ENCODE results near the gene GSTM2. TPM values are rescaled to one million over a fixed set of nuclear protein-coding genes. Genes with fewer than 3 reads are reported as not detected.

The GSTM2 gene
- total RNA-seq, 4 donors from 2014 or later: 32.1 to 154 (median 72.1) TPM

GRCh38 chr1:109649491-109649914, 18.4 kb upstream of the GSTM2 start:
- peak overlapping the region; percentile 21 to 23 for H3K4me3 ChIP-seq
- H3K27ac ChIP-seq: peak overlapping the region; percentile 58 to 81
- intact Hi-C loops (cut with DNase I; ENCODE audit: low total_unique reads): no loop called here
- H3K9me3 ChIP-seq: no peaks in the 10 kb centered on the region
- no peaks in the 10 kb centered on the region for H3K27me3 ChIP-seq
- H3K36me3 ChIP-seq: no peaks in the 10 kb centered on the region
- TF ChIP-seq, protein P1, sequence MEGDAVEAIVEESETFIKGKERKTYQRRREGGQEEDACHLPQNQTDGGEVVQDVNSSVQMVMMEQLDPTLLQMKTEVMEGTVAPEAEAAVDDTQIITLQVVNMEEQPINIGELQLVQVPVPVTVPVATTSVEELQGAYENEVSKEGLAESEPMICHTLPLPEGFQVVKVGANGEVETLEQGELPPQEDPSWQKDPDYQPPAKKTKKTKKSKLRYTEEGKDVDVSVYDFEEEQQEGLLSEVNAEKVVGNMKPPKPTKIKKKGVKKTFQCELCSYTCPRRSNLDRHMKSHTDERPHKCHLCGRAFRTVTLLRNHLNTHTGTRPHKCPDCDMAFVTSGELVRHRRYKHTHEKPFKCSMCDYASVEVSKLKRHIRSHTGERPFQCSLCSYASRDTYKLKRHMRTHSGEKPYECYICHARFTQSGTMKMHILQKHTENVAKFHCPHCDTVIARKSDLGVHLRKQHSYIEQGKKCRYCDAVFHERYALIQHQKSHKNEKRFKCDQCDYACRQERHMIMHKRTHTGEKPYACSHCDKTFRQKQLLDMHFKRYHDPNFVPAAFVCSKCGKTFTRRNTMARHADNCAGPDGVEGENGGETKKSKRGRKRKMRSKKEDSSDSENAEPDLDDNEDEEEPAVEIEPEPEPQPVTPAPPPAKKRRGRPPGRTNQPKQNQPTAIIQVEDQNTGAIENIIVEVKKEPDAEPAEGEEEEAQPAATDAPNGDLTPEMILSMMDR (IDR thresholded peaks at IDR 0.05): peak; percentile 53 to 69 (median 54)
- no peak for TF ChIP-seq POLR2A (IDR thresholded peaks at IDR 0.05)
- no peak for DNase-seq
- no peaks in the 10 kb centered on the region for H3K4me1 ChIP-seq

DNA sequence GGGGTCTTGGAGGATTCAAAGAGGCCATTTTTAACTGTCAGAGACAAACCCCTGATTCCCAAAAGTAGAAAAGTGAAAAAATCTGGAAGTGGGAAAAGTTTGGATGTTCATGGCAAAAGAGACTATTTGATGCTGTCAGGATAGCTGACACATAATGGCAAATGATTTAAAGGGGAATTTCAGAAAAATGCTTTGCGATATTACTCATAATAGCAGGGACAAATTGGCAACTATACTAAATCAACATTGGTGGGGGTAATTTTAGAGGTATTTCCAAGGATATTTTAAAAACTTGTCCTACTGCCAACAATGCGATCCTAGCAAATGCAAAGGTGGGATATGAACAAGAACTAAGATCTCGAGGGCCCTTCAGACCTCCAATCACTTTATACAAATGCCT, 17.2 kb upstream of the GSTM2 start:
- no peaks in the 10 kb centered on the region for H3K9me3 ChIP-seq
- no peak overlapping the region for H3K27ac ChIP-seq
- no peak for TF ChIP-seq POLR2A (IDR thresholded peaks at IDR 0.05)
- TF ChIP-seq, protein P1 (IDR thresholded peaks at IDR 0.05): no peak
- DNase-seq: no peak
- H3K36me3 ChIP-seq: no peaks in the 10 kb centered on the region
- no peaks in the 10 kb centered on the region for H3K4me1 ChIP-seq
- no peak overlapping the region for H3K4me3 ChIP-seq
- H3K27me3 ChIP-seq: no peaks in the 10 kb centered on the region
- intact Hi-C loops (cut with DNase I; ENCODE audit: low total_unique reads): loop anchor here (10.0 kb wide), 1 partner anchor 334 kb away; the partner anchor contains the start of gene AHCYL1

DNA sequence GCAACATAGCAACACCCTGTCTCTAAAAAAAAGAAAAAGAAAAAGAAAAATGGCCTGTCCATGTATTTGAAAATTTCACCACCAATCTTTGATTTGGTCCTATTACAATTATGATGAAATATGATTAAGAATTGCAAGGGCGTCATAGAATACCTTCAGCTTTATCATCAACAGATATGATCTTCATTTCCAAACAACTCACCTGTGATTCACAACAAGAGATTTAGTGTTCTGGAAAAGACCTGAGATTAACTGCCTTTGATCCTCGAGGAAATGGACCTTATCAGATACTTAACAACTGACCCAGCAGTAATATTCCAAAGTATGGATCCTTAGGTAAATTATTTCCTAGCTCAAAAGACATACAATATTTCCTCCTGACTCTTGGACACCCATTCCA, 15.5 kb upstream of the GSTM2 start:
- TF ChIP-seq, protein P1 (IDR thresholded peaks at IDR 0.05): no peak
- no peak for TF ChIP-seq POLR2A (IDR thresholded peaks at IDR 0.05)
- H3K27ac ChIP-seq: no peak overlapping the region
- no peaks in the 10 kb centered on the region for H3K27me3 ChIP-seq
- no peaks in the 10 kb centered on the region for H3K9me3 ChIP-seq
- no peak for DNase-seq
- intact Hi-C loops (cut with DNase I; ENCODE audit: low total_unique reads): loop anchor here (10.0 kb wide), 1 partner anchor 332 kb away; the partner anchor contains the start of gene AHCYL1
- H3K36me3 ChIP-seq: no peaks in the 10 kb centered on the region
- no peaks in the 10 kb centered on the region for H3K4me1 ChIP-seq
- no peak overlapping the region for H3K4me3 ChIP-seq

DNA sequence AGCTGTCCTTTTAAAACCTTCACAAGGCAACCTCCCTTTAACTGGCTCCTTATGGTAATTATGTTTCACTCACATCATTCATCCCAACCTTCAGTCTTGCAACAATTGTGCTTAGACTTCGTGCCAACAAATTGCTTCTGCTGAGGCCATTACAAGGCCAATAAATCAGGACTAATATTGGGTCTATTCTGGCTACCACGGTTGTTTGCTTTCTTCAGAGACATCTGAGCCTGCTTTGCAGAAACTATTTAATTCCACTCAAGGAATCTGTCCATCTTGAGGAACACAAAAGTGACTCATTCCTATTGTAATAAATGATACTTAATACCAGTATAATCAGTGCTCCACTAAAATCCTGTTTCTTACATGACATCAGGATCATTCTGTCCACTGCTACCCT, 14.6 kb upstream of the GSTM2 start:
- no peak for TF ChIP-seq POLR2A (IDR thresholded peaks at IDR 0.05)
- TF ChIP-seq, protein P1 (IDR thresholded peaks at IDR 0.05): no peak
- intact Hi-C loops (cut with DNase I; ENCODE audit: low total_unique reads): loop anchor here (10.0 kb wide), 1 partner anchor 331 kb away; the partner anchor contains the start of gene AHCYL1
- no peak for DNase-seq
- Histone ChIP-seq H3K4me3 (no peak overlapping the region), H3K27me3 (no peaks in the 10 kb centered on the region), H3K27ac (no peak overlapping the region), H3K36me3 (no peaks in the 10 kb centered on the region), H3K9me3 (no peaks in the 10 kb centered on the region), H3K4me1 (no peaks in the 10 kb centered on the region)

GRCh38 chr1:109654519-109654918, 13.3 kb upstream of the GSTM2 start:
- no peak for DNase-seq
- Histone ChIP-seq H3K27me3 (no peaks in the 10 kb centered on the region), H3K27ac (peak overlapping the region in 1 of 2 donors; percentile 88), H3K9me3 (no peaks in the 10 kb centered on the region), H3K36me3 (no peaks in the 10 kb centered on the region), H3K4me1 (no peaks in the 10 kb centered on the region), H3K4me3 (no peak overlapping the region)
- intact Hi-C loops (cut with DNase I; ENCODE audit: low total_unique reads): loop anchor here (10.0 kb wide), 1 partner anchor 330 kb away; the partner anchor contains the start of gene AHCYL1
- TF ChIP-seq POLR2A (IDR thresholded peaks at IDR 0.05): no peak
